ENCODE results near the gene CPVL. TPM values are rescaled to one million over a fixed set of nuclear protein-coding genes. Genes with fewer than 3 reads are reported as not detected.

Gene CPVL
- total and polyA plus RNA-seq, 2 donors (not counting 1 experiment from before 2014, with no cell fraction given), result 0.17 TPM; not detected in 1

DNA sequence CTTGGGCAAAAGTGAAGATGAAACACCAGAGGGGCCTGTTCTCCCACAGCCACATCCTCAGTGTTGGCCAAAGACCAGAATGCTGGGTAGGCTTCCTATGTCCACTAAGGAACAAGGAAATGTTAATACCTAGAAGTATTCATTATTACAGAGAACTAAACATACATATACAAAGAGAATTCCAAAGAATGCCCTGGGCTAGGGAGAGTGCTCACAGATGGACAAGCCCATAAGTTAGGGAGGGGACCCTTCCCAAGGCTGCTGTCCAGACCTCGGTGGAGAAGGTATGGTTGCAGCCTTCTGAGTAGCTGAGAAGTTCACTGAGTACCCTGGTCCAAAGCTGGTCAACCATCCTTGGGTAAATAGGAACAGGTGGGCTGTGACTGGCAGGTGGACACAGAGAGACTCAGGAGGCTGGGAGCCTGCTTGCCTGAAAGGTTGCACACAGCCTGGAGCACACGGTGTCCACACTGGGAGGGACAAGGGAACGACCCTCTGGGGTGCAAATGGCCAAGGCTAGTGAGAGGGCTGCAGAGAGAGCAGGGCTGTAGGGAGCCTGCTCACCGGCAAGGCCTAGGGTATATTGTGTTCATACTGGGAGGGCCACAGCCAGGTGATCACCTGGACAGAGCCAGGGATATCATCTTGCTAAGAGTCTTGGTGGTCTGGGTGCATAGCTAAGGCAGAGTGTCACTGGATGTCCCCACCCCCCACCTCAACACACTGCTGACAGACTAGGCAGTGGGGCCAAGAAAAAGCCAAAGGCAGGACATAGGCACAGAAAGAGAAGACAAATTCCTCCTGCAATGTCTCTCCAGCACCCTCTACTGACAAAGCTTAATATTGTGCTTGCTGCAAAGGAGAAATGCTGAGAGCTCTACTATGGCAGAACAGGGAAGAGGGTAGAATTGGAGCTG lies 40.3 kb downstream of the CPVL start:
- Histone ChIP-seq H3K36me3 (ENCODE audit: control insufficient read depth, insufficient read depth, low read length) (no peaks in the 10 kb centered on the region), H3K27me3 (ENCODE audit: control insufficient read depth, insufficient read depth, low read length) (peaks cover 2% of the 10 kb centered on the region), H3K9me3 (ENCODE audit: control insufficient read depth, insufficient read depth, low read depth, low read length) (no peaks in the 10 kb centered on the region), H3K79me2 (ENCODE audit: control insufficient read depth, insufficient read depth, low read length) (no peaks in the 10 kb centered on the region), H3K4me1 (ENCODE audit: control insufficient read depth, extremely low read depth, insufficient read depth, low read length) (no peaks in the 10 kb centered on the region), H2AFZ (ENCODE audit: low read length) (no peak overlapping the region), H3K27ac (ENCODE audit: insufficient read depth, low read length) (no peak overlapping the region), H3K9ac (ENCODE audit: insufficient read depth, low read length) (no peak overlapping the region), H3K4me3 (replicated peaks in 1 of 4; ENCODE audit: control extremely low read depth in 1 of 4, insufficient read depth in 1 of 4, low read depth in 3 of 4, low read length in 4 of 4) (no peak overlapping the region), H4K20me1 (ENCODE audit: control insufficient read depth, extremely low read depth, insufficient read depth, low read length) (no peaks in the 10 kb centered on the region), H3K4me2 (ENCODE audit: extremely low read depth, insufficient read depth, low read length) (no peak overlapping the region)
- peak; percentile 55 to 79 for DNase-seq (ENCODE audit: low read depth in 2 of 2)
- TF ChIP-seq, protein P1, sequence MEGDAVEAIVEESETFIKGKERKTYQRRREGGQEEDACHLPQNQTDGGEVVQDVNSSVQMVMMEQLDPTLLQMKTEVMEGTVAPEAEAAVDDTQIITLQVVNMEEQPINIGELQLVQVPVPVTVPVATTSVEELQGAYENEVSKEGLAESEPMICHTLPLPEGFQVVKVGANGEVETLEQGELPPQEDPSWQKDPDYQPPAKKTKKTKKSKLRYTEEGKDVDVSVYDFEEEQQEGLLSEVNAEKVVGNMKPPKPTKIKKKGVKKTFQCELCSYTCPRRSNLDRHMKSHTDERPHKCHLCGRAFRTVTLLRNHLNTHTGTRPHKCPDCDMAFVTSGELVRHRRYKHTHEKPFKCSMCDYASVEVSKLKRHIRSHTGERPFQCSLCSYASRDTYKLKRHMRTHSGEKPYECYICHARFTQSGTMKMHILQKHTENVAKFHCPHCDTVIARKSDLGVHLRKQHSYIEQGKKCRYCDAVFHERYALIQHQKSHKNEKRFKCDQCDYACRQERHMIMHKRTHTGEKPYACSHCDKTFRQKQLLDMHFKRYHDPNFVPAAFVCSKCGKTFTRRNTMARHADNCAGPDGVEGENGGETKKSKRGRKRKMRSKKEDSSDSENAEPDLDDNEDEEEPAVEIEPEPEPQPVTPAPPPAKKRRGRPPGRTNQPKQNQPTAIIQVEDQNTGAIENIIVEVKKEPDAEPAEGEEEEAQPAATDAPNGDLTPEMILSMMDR (conservative IDR thresholded peaks at IDR 0.05 in 1 of 2, IDR thresholded peaks at IDR 0.05 in 1 of 2; ENCODE audit: low read depth in 1 of 2, low read length in 2 of 2), result peak; percentile 96 to 97
- no peak for TF ChIP-seq EZH2 (IDR thresholded peaks at IDR 0.05; ENCODE audit: low read length, missing control alignments)

DNA sequence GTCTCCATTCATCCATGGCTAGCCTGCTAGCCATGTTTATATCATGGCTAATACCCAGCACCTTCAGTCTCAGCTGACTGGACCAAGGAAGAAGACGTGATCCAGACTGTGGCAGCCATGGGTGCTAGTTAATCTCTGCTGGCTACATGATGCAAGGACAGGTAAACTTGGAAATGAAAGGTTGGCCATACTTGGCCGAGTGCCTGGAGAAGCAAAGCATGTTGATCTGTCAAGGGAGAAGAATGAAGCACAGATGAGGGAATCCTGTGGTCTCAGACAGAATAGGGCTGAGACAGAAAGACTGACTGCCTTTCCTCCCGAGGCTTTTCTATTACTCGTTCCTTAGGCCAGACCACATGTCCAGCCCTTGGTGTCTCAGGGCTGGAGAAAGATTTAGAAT lies 41.1 kb downstream of the CPVL start:
- TF ChIP-seq, protein P1 (conservative IDR thresholded peaks at IDR 0.05 in 1 of 2, IDR thresholded peaks at IDR 0.05 in 1 of 2; ENCODE audit: low read depth in 1 of 2, low read length in 2 of 2), result no peak
- no peak for TF ChIP-seq EZH2 (IDR thresholded peaks at IDR 0.05; ENCODE audit: low read length, missing control alignments)
- Histone ChIP-seq H3K4me3 (replicated peaks in 1 of 4; ENCODE audit: control extremely low read depth in 1 of 4, insufficient read depth in 1 of 4, low read depth in 3 of 4, low read length in 4 of 4) (no peak overlapping the region), H4K20me1 (ENCODE audit: control insufficient read depth, extremely low read depth, insufficient read depth, low read length) (no peaks in the 10 kb centered on the region), H3K36me3 (ENCODE audit: control insufficient read depth, insufficient read depth, low read length) (no peaks in the 10 kb centered on the region), H3K4me1 (ENCODE audit: control insufficient read depth, extremely low read depth, insufficient read depth, low read length) (no peaks in the 10 kb centered on the region), H3K4me2 (ENCODE audit: extremely low read depth, insufficient read depth, low read length) (no peak overlapping the region), H3K79me2 (ENCODE audit: control insufficient read depth, insufficient read depth, low read length) (no peaks in the 10 kb centered on the region), H3K27ac (ENCODE audit: insufficient read depth, low read length) (no peak overlapping the region), H3K27me3 (ENCODE audit: control insufficient read depth, insufficient read depth, low read length) (no peaks in the 10 kb centered on the region), H3K9ac (ENCODE audit: insufficient read depth, low read length) (no peak overlapping the region), H2AFZ (ENCODE audit: low read length) (no peak overlapping the region), H3K9me3 (ENCODE audit: control insufficient read depth, insufficient read depth, low read depth, low read length) (no peaks in the 10 kb centered on the region)
- DNase-seq (ENCODE audit: low read depth in 2 of 2), result no peak

GRCh38 chr7:29102558-29103151 lies 43.7 kb downstream of the CPVL start:
- Histone ChIP-seq H2AFZ (ENCODE audit: low read length) (no peak overlapping the region), H3K4me2 (ENCODE audit: extremely low read depth, insufficient read depth, low read length) (no peak overlapping the region), H3K4me3 (replicated peaks in 1 of 4; ENCODE audit: control extremely low read depth in 1 of 4, insufficient read depth in 1 of 4, low read depth in 3 of 4, low read length in 4 of 4) (no peak overlapping the region), H3K4me1 (ENCODE audit: control insufficient read depth, extremely low read depth, insufficient read depth, low read length) (no peaks in the 10 kb centered on the region), H4K20me1 (ENCODE audit: control insufficient read depth, extremely low read depth, insufficient read depth, low read length) (no peaks in the 10 kb centered on the region), H3K79me2 (ENCODE audit: control insufficient read depth, insufficient read depth, low read length) (no peaks in the 10 kb centered on the region), H3K9me3 (ENCODE audit: control insufficient read depth, insufficient read depth, low read depth, low read length) (no peaks in the 10 kb centered on the region), H3K27me3 (ENCODE audit: control insufficient read depth, insufficient read depth, low read length) (no peaks in the 10 kb centered on the region), H3K27ac (ENCODE audit: insufficient read depth, low read length) (no peak overlapping the region), H3K36me3 (ENCODE audit: control insufficient read depth, insufficient read depth, low read length) (no peaks in the 10 kb centered on the region), H3K9ac (ENCODE audit: insufficient read depth, low read length) (no peak overlapping the region)
- peak; percentile 55 to 78 for DNase-seq (ENCODE audit: low read depth in 2 of 2)
- TF ChIP-seq EZH2 (IDR thresholded peaks at IDR 0.05; ENCODE audit: low read length, missing control alignments), result no peak
- TF ChIP-seq, protein P1 (conservative IDR thresholded peaks at IDR 0.05 in 1 of 2, IDR thresholded peaks at IDR 0.05 in 1 of 2; ENCODE audit: low read depth in 1 of 2, low read length in 2 of 2), result peak; percentile 77 to 79

Measured in fibroblast of lung (primary cell).